ENCODE measurements around the gene CYP4V2. TPM values are rescaled to one million over a fixed set of nuclear protein-coding genes. Genes with fewer than 3 reads are reported as not detected.
A peak's percentile ranks its signal among the peaks of the same experiment; 100 is the strongest.

Gene CYP4V2
- total RNA-seq, 1 donor from 2014 or later, result 3.2 TPM

- no peak for TF ChIP-seq CTCF (conservative IDR thresholded peaks at IDR 0.05; ENCODE audit: low read depth, low read length)
- no peak for DNase-seq (ENCODE audit: low read depth)
Measured at GRCh38 chr4:186166852-186167512, 24.4 kb upstream of the CYP4V2 start.

GRCh38 chr4:186167605-186168004, 23.8 kb upstream of the CYP4V2 start:
- no peak for TF ChIP-seq CTCF (conservative IDR thresholded peaks at IDR 0.05; ENCODE audit: low read depth, low read length)
- DNase-seq (ENCODE audit: low read depth), result no peak
- H3K4me3 ChIP-seq (ENCODE audit: low read depth, low read length), result no peak overlapping the region

More at GRCh38 chr4:186166852-186167512, 24.4 kb upstream of the CYP4V2 start:
- no peak overlapping the region for H3K4me3 ChIP-seq (ENCODE audit: low read depth, low read length)

GRCh38 chr4:186168750-186169149, 22.6 kb upstream of the CYP4V2 start:
- no peak overlapping the region for H3K4me3 ChIP-seq (ENCODE audit: low read depth, low read length)
- no peak for TF ChIP-seq CTCF (conservative IDR thresholded peaks at IDR 0.05; ENCODE audit: low read depth, low read length)
- DNase-seq (ENCODE audit: low read depth), result no peak

- no peak for TF ChIP-seq CTCF (conservative IDR thresholded peaks at IDR 0.05; ENCODE audit: low read depth, low read length)
- H3K4me3 ChIP-seq (ENCODE audit: low read depth, low read length), result no peak overlapping the region
- no peak for DNase-seq (ENCODE audit: low read depth)
Measured at GRCh38 chr4:186169333-186169944, 21.9 kb upstream of the CYP4V2 start.

GRCh38 chr4:186169945-186170802, 21.2 kb upstream of the CYP4V2 start:
- no peak overlapping the region for H3K4me3 ChIP-seq (ENCODE audit: low read depth, low read length)
- peak; percentile 43 for TF ChIP-seq CTCF (conservative IDR thresholded peaks at IDR 0.05; ENCODE audit: low read depth, low read length)
- no peak for DNase-seq (ENCODE audit: low read depth)

GRCh38 chr4:186170966-186171365, 20.4 kb upstream of the CYP4V2 start:
- no peak for DNase-seq (ENCODE audit: low read depth)
- no peak for TF ChIP-seq CTCF (conservative IDR thresholded peaks at IDR 0.05; ENCODE audit: low read depth, low read length)
- no peak overlapping the region for H3K4me3 ChIP-seq (ENCODE audit: low read depth, low read length)

All from epithelial cell of proximal tubule (primary cell).